ENCODE results near the gene CACNA1S. TPM values are rescaled to one million over a fixed set of nuclear protein-coding genes. Genes with fewer than 3 reads are reported as not detected.

CACNA1S gene
- total RNA-seq, 1 experiment from 2014 or later, result not detected

- Histone ChIP-seq H3K4me3 (ENCODE audit: low read depth, low read length, poor library complexity, severe bottlenecking) (no peak overlapping the region), H3K4me1 (ENCODE audit: insufficient read depth, low read length, poor library complexity, severe bottlenecking) (peaks cover 5% of the 10 kb centered on the region), H3K27ac (ENCODE audit: low read depth, low read length, poor library complexity, severe bottlenecking) (no peak overlapping the region), H3K36me3 (ENCODE audit: insufficient read depth, low read length, poor library complexity, severe bottlenecking) (no peaks in the 10 kb centered on the region), H3K9me3 (ENCODE audit: low read depth, low read length, poor library complexity, severe bottlenecking) (no peaks in the 10 kb centered on the region), H3K27me3 (replicated peaks; ENCODE audit: insufficient read depth, low read depth, low read length, poor library complexity) (no peaks in the 10 kb centered on the region)
- no peak for DNase-seq (ENCODE audit: low spot score)
- no peak for TF ChIP-seq EZH2 (IDR thresholded peaks at IDR 0.05; ENCODE audit: borderline replicate concordance, low read depth, low read length, poor library complexity, severe bottlenecking)
- TF ChIP-seq CTCF (conservative IDR thresholded peaks at IDR 0.05; ENCODE audit: low read depth, low read length), result no peak
- POLR2A ChIA-PET (ENCODE audit: low non-redundant PET), result no interaction called here
- intact Hi-C loops (cut with micrococcal nuclease; ENCODE audit: unreplicated experiment), result no loop called here
- CTCF ChIA-PET, result no interaction called here
- no TSS peak for BruUV-seq (replicated peaks)
Measured at GRCh38 chr1:201028461-201028889, 83.8 kb downstream of the CACNA1S start.

GRCh38 chr1:201026836-201027235 lies 85.4 kb downstream of the CACNA1S start:
- no peaks in the 10 kb centered on the region for H3K9me3 ChIP-seq (ENCODE audit: low read depth, low read length, poor library complexity, severe bottlenecking)
- H3K27ac ChIP-seq (ENCODE audit: low read depth, low read length, poor library complexity, severe bottlenecking), result no peak overlapping the region
- DNase-seq (ENCODE audit: low spot score), result no peak
- ChIA-PET POLR2A (ENCODE audit: low non-redundant PET) (no interaction called here), CTCF (no interaction called here)
- peaks cover 10% of the 10 kb centered on the region for H3K27me3 ChIP-seq (replicated peaks; ENCODE audit: insufficient read depth, low read depth, low read length, poor library complexity)
- intact Hi-C loops (cut with micrococcal nuclease; ENCODE audit: unreplicated experiment), result no loop called here
- H3K36me3 ChIP-seq (ENCODE audit: insufficient read depth, low read length, poor library complexity, severe bottlenecking), result no peaks in the 10 kb centered on the region
- no peak for TF ChIP-seq EZH2 (IDR thresholded peaks at IDR 0.05; ENCODE audit: borderline replicate concordance, low read depth, low read length, poor library complexity, severe bottlenecking)
- peaks cover 12% of the 10 kb centered on the region for H3K4me1 ChIP-seq (ENCODE audit: insufficient read depth, low read length, poor library complexity, severe bottlenecking)
- H3K4me3 ChIP-seq (ENCODE audit: low read depth, low read length, poor library complexity, severe bottlenecking), result no peak overlapping the region
- BruUV-seq (replicated peaks), result no TSS peak

GRCh38 chr1:201026234-201026633 lies 86.0 kb downstream of the CACNA1S start:
- ChIA-PET CTCF (no interaction called here), POLR2A (ENCODE audit: low non-redundant PET) (no interaction called here)
- intact Hi-C loops (cut with micrococcal nuclease; ENCODE audit: unreplicated experiment), result no loop called here
- Histone ChIP-seq H3K9me3 (ENCODE audit: low read depth, low read length, poor library complexity, severe bottlenecking) (no peaks in the 10 kb centered on the region), H3K36me3 (ENCODE audit: insufficient read depth, low read length, poor library complexity, severe bottlenecking) (no peaks in the 10 kb centered on the region), H3K4me3 (ENCODE audit: low read depth, low read length, poor library complexity, severe bottlenecking) (no peak overlapping the region), H3K27ac (ENCODE audit: low read depth, low read length, poor library complexity, severe bottlenecking) (no peak overlapping the region), H3K27me3 (replicated peaks; ENCODE audit: insufficient read depth, low read depth, low read length, poor library complexity) (peaks cover 10% of the 10 kb centered on the region), H3K4me1 (ENCODE audit: insufficient read depth, low read length, poor library complexity, severe bottlenecking) (peaks cover 12% of the 10 kb centered on the region)
- no peak for DNase-seq (ENCODE audit: low spot score)
- TF ChIP-seq CTCF (conservative IDR thresholded peaks at IDR 0.05; ENCODE audit: low read depth, low read length) (no peak), EZH2 (IDR thresholded peaks at IDR 0.05; ENCODE audit: borderline replicate concordance, low read depth, low read length, poor library complexity, severe bottlenecking) (no peak)
- no TSS peak for BruUV-seq (replicated peaks)

- Histone ChIP-seq H3K36me3 (ENCODE audit: insufficient read depth, low read length, poor library complexity, severe bottlenecking) (no peaks in the 10 kb centered on the region), H3K4me3 (ENCODE audit: low read depth, low read length, poor library complexity, severe bottlenecking) (no peak overlapping the region), H3K4me1 (ENCODE audit: insufficient read depth, low read length, poor library complexity, severe bottlenecking) (peaks cover 12% of the 10 kb centered on the region), H3K27me3 (replicated peaks; ENCODE audit: insufficient read depth, low read depth, low read length, poor library complexity) (peaks cover 10% of the 10 kb centered on the region), H3K27ac (ENCODE audit: low read depth, low read length, poor library complexity, severe bottlenecking) (no peak overlapping the region), H3K9me3 (ENCODE audit: low read depth, low read length, poor library complexity, severe bottlenecking) (no peaks in the 10 kb centered on the region)
- TF ChIP-seq EZH2 (IDR thresholded peaks at IDR 0.05; ENCODE audit: borderline replicate concordance, low read depth, low read length, poor library complexity, severe bottlenecking) (no peak), CTCF (conservative IDR thresholded peaks at IDR 0.05; ENCODE audit: low read depth, low read length) (peak; percentile 30; the same call in 1 of the 2 replicates)
- ChIA-PET POLR2A (ENCODE audit: low non-redundant PET) (no interaction called here), CTCF (no interaction called here)
- DNase-seq (ENCODE audit: low spot score), result no peak
- BruUV-seq (replicated peaks), result no TSS peak
- intact Hi-C loops (cut with micrococcal nuclease; ENCODE audit: unreplicated experiment), result no loop called here
Measured at GRCh38 chr1:201025571-201026002, 86.6 kb downstream of the CACNA1S start.

All from A673 (cell line).